HG02610 (cell line): ENCODE results near the gene PXN.
"Not testable (repeated sequence)": the region's sequence is repeated elsewhere in the genome, so short reads cannot be mapped to it uniquely, and the experiment has no call there.

Source experiments
- ATAC-seq: cut with Tn5 transposase; IDR thresholded peaks from one replicate; pipeline ENCODE4 v1.9.1; 2021; ENCODE audit warnings: mild to moderate bottlenecking, moderate library complexity; ENCODE audit not compliant: unreplicated experiment

Gene PXN

DNA sequence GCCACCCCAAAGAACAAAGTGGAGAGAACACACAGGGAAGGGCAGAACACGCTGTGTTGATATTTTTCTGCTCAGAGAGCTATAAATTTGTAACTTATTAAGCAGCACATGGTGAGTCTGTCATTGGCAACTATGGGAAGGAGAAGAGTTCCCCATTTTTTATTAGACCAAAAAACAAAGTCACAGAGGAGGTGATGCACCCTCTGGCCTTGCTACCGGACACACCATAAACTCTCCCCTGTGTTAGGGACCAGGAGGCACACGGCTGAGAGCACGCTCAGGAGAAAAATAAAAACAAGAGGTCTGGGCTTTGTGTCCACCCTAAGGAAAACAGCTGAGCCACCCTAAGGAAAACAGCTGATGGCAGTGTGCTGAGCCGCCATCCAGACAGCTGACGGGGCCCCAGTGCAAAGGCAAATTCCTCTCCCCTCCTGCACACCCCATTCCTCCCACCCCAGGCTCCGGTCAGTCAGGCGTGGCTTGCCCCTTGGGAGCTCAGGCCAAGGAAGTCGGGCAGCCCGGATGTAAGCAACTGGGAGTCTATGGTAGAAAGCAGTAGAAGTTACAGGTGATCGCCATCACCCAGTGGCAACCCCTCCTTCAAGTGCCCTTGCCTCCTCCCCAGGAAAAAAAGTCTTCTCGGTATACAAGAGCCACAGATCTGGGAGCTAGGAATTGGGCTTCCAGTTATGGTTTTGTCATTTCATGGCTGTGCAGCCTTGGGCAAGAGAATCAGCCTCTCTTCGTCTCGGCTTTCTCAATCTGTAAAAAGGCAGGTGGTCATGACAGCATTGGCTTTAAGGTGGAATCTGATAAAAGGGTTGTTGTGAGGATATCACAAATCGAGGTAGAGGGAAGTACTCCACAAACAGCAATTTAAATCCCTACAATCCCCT, 2.4 kb downstream of the PXN start:
- no peak for ATAC-seq

DNA sequence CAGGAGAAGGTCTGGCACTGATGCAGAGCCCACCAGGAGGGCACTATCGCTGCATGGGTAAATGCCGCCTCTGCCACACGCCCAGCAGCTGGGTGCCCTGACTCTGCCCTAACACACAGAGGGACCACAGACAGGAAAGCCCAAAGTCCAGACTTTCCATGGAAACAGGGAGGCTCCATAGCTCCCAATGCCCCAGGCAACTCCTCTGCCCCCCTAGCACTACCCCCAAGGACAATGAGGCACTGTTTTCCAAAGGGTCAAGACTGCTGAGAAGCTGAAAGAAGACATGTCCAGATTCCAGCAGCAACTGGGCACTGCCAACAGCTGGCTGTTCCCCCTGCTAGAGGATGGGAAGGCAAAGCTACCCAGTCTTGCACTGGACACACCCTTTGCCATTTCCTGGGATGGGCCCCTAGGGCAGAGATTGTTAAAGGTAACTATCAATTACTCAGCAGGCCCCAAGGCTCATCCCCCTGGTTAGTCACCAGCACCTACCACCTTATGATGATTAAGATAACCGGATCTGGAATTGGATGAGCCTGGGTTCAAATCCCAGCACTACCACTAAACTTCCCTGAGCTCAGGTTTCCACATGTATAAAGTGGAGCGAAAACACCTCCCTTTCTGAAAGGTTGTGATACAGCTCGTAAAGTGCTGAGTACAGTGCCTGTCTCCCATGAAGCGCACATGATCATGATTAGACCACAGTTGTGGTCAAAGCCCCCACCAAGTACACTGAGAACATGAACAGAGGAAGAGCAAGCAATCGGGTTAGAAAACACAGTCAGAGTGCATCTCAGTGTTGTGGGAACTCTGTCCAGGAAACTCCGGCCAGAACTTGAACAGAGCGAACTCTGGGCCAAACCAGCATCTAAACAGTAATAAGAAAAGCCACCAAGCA, 3.3 kb downstream of the PXN start:
- ATAC-seq, result no peak

DNA sequence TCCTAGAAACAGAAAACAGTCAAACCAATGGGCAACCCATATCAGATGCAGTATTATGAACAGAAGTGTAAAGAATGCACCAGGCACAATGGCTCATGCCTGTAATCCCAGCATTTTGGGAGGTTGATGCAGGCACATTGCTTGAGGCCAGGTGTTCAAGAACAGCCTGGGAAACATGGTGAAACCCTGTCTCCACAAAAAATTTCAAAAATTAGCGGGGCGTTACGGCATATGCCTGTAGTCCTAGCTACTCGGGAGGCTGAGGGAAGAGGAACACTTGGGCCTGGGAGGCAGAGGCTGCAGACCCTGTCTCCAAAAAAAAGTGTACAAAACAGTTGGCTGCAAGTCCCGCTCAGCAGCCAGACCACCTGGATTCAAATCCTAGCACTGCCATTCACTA, 4.9 kb downstream of the PXN start:
- ATAC-seq, result no peak

- ATAC-seq, result no peak
These were observed 5.9 kb downstream of the PXN start for GRCh38 chr12:120259418-120260202.

GRCh38 chr12:120258323-120258896, 7.1 kb downstream of the PXN start:
- ATAC-seq, result no peak

- ATAC-seq, result no peak
These were observed 8.3 kb downstream of the PXN start for GRCh38 chr12:120257041-120257821.

DNA sequence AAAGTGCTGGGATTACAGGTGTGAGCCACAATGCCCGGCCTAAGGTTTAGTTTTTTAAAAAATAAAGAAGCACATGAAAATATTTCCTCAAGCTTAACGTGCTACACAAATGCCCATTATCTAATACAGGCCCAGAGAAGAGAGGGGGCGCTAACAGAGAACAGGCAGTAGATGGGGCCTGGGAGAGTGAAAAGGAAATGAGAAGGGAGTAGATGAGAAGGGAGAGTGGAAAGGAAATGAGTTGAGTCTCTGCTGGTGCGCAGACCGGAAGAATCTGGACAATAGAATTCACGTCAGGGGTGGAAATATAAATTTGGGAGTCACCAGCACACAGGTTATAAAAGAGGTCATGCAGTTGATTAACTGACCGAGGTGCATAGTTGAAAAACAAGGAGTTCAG, 10.7 kb downstream of the PXN start:
- ATAC-seq, result no peak

DNA sequence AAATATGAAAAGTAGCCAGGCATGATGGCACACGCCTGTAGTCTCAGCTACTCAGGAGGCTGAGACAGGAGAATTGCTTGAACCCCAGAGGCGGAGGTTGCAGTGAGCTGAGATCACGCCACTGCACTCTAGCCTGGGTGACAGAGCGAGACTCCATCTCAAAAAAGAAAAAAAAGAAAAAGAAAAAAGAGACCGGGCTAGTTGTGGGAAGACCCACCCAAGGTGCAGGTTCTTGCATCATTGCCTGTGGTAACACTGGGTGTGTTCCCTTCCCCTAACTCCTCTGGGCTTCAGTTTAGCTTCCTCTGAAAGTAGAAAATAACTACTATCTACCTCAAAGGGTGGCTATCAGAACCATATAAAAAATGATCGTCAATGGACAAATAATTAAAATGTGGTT, 12.2 kb downstream of the PXN start:
- ATAC-seq, result not testable (repeated sequence)

- no peak for ATAC-seq
These were observed 13.2 kb downstream of the PXN start for GRCh38 chr12:120252071-120252906.

DNA sequence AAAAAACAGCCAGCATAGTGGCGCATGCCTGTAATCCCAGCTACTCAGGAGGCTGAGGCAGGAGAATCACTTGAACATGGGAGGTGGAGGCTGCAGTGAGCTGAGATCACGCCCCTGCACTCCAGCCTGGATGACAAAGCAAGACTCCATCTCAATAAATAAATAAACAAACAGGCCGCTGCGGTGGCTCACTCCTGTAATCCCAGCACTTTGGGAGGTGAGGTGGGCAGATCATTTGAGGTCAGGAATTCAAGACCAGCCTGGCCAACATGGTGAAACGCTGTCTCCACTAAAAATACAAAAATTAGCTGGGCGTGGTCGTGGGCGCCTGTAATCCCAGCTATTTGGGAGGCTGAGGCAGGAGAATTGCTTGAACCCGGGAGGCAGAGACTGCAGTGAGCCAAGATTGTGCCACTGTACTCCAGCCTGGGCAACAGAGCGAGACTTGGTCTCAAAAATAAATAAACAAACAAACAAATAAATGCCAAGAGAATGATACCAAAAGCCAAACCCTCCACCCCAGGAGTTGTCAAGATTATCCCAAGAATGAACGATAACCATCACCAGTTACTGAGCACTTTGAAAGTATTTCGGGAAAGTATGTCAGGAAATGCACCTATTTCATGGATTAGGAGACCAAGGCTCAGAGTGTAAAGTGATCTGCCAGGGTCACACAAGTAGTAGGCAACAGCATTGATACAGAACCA, 14.0 kb downstream of the PXN start:
- not testable (repeated sequence) for ATAC-seq

DNA sequence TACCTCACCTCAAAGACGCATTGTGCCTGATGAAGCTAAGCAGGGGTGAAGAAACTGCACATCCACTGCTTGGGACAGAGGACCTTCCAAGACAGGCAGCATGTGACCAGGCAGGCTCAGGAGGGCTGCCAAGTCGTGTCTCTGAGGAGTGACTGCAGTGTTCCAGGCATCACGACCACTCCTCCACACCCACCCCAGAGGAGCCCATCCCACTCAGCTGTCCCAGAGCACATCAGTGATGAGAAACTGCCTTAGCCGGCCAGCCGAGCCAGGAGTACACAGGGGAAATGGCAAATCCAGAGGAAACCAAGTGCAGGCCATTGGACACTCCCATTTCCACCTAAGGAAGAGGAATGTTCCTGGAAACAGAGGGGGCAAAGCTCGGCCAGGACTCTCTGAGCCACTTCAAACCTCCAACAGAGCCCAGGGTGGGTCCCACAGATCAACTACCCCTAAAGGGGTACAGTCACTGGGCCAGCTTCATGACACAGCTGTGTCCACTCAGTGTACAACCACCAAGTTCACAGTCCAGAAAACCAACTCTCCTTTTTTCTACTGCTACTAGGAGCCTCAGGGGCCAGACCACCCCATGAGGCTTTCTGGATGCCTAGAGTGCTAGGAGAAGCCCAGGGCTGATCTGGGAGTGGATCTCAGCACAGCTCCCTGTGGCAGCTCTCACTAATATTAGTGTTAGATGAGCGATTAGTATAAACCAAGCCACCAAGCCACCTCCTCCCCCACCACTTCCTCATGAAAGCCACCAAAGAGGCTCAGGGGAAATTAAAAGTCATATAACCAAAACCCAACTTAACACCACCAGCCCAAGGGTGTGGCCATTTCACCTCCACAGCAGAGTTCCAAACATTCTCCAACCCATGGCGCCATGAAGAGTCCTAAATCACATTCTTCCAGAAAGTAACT, 15.4 kb downstream of the PXN start:
- no peak for ATAC-seq

- no peak for ATAC-seq
These were observed 16.2 kb downstream of the PXN start for GRCh38 chr12:120249266-120249874.

DNA sequence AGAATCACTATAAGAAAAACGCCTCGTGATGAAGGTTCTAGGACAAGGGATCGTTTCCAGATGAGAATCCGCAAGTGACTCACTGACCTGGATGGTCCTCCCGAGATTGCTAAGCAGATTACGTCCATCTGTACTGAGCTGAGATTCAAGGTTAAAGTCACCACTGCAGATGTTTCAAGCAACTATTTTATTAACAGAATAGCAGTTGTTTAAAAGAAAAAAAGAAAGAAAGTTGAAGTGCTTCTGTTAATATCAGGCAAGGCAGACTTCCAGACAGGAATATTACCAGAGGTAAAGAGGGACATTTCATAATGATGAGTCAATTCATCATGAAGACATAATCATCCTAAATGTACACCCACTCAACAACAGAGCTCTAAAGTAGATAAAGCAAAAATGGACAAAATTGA, 17.9 kb downstream of the PXN start:
- ATAC-seq, result no peak

- ATAC-seq, result no peak
These were observed 18.3 kb downstream of the PXN start for GRCh38 chr12:120247183-120247582.

DNA sequence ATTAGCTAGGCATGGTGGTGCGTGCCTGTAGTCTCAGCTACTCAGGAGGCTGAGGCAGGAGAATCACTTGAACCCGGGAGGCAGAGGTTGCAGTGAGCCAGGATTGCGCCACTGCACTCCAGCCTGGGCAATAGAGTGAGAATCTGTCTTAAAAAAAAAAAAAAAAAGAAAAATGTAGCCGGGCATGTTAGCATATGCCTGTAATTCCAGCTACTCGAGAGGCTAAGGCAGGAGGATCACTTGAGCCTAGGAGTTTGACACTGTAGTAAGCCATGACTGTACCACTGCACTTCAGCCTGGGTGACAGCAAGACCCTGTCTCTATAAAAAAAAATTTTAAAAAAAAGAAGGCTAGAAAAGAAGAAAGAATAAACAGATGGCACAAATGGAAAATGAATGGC, 18.8 kb downstream of the PXN start:
- ATAC-seq, result not testable (repeated sequence)

- ATAC-seq, result no peak
These were observed 22.4 kb downstream of the PXN start for GRCh38 chr12:120242971-120243699.
